DMS53 treated with DMSO at 0.1 percent for 48 hours (cell line): ENCODE results near the gene QRFP.
A peak's percentile ranks its signal among the peaks of the same experiment; 100 is the strongest.

Experiments
- DNase-seq: peaks from one replicate; lab custom pipeline; 2025; ENCODE audit not compliant: unreplicated experiment; lab: John Stamatoyannopoulos, UW

The QRFP gene

GRCh38 chr9:130933114-130934046 is 36.8 kb upstream of the QRFP start:
- DNase-seq, result no peak

- DNase-seq, result no peak
Observed at GRCh38 chr9:130932255-130933079, 35.9 kb upstream of the QRFP start.

- DNase-seq, result no peak
Observed at GRCh38 chr9:130931508-130932254, 35.1 kb upstream of the QRFP start.

- DNase-seq, result no peak
Observed at GRCh38 chr9:130930804-130931349, 34.3 kb upstream of the QRFP start.

- no peak for DNase-seq
Observed at GRCh38 chr9:130930132-130930803, 33.7 kb upstream of the QRFP start.

GRCh38 chr9:130929571-130930038 is 33.0 kb upstream of the QRFP start:
- DNase-seq, result no peak

GRCh38 chr9:130927995-130928900 is 31.6 kb upstream of the QRFP start:
- DNase-seq, result peak; percentile 34

DNA sequence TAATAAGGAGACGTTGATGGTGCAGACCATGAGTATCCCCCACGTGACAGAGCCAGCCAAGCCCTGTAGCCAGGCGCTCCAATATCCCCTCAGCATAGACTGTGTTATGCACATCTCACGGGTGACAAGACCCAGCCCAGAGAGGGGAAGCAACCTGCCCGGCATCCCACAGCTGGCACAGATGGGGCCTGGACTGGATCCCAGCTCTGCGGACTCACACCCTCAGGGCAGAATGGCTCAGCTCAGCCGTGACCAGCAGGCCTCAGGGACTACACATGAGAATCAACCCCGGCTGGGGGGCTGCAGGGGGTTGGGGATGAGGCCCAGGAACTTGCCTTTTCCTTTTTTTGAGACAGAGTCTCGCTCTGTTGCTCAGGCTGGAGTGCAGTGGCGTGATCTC is 30.7 kb upstream of the QRFP start:
- DNase-seq, result no peak

- DNase-seq, result no peak
Observed at GRCh38 chr9:130925050-130925678, 28.6 kb upstream of the QRFP start.

DNA sequence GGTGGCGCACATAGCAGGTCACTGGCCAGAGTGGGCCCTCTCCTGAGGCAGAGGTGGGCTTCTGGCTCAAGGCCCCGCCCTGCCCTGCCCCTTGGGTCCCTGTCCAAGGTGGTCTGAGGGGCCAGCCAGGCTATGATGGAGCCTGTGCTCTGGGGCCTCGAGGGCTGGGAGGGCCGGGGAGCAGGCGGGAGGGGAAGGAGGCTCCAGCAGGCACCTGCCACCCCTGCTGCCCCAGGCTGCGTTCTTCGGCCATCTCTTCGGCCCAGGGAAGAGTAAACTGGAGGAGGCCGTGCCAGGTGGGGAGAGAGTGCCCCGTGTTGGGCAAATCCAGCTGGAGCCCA is 27.8 kb upstream of the QRFP start:
- DNase-seq, result no peak

- no peak for DNase-seq
Observed at GRCh38 chr9:130923611-130924447, 27.2 kb upstream of the QRFP start.

DNA sequence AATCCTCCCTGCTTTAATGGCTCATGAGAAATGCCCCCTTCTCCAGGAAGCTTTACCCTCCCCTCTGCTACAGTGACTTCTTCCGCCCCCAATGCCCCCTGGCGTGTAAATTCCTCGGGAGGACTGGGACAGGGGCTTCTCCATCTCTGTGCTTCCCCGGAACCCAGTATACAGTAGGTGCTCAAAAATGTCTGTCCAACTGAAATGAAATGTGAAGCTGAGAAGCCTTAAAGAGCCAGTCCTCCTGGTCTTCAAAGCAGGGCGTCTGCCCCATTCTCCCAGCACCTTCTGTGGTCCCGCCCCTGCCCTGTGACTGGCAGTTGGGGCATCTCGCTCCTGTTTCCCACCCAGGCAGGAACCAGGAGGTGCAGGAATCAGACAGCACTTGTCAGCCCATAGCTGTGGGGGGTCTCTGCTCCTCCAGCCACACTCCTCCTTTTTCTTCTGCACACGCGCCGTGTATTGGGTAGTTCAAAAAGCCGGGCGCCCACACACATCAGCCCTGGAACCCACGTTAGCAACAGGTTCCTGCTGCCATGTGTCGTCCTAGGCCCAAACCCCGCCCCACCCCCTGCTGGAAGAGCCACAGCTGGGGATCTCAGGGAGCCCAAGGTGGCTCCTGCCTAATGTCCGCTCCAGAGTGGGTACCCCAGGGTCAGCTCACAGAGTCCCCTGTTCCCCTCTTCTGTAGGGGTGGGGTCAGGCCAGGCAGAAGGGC is 26.4 kb upstream of the QRFP start:
- no peak for DNase-seq

- no peak for DNase-seq
Observed at GRCh38 chr9:130921989-130922892, 25.6 kb upstream of the QRFP start.

GRCh38 chr9:130921300-130921988 is 24.8 kb upstream of the QRFP start:
- DNase-seq, result no peak

GRCh38 chr9:130920762-130921299 is 24.2 kb upstream of the QRFP start:
- no peak for DNase-seq

DNA sequence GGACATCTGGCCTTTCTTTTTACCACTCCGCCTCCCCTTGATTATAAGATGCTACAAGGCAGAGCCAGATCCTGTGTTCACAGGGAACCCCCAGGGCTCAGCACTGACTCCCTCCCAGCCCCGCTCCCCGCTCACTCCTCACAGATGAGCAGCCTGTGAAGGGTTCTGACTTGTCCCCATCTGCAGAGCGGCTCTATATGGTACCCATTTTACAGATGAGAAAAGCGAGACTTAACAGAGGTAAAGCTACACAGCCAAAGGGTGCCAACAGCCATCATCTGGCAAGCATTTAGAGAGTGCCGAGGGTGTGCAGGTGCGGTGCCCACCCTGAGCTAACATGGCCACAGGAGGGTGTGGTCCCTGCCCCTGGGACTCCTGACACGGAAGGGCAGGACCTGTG is 23.6 kb upstream of the QRFP start:
- DNase-seq, result no peak
